HCT116 (cell line): ENCODE data around the gene STAG3. TPM values are rescaled to one million over a fixed set of nuclear protein-coding genes. Genes with fewer than 3 reads are reported as not detected.
A peak's percentile ranks its signal among the peaks of the same experiment; 100 is the strongest.
"Not testable (repeated sequence)": the region's sequence is repeated elsewhere in the genome, so short reads cannot be mapped to it uniquely, and the experiment has no call there.

Source experiments
- ATAC-seq: fragments of 200-7000 bp; cut with Tn5 transposase; 2 replicates; pipeline ENCODE4 v1.9.1; 2020; ENCODE audit warnings: mild to moderate bottlenecking, moderate library complexity
- BruUV-seq: library from RNA; stranded (reverse); fragments of 400-500 nt; replicated peaks from 2 replicates; lab custom pipeline; 2021; lab: Mats Ljungman, UMichigan
- CTCF ChIA-PET: fragments of 300-600 bp; sonication (Branson Sonifier 250); formaldehyde crosslinking; loops from one replicate; lab custom pipeline; 2021; ENCODE audit warnings: antibody characterized with exemption; lab: Charles Lee
- POLR2A ChIA-PET: fragments of 300-600, 350-600 bp; sonication (Branson Sonifier 250); formaldehyde crosslinking; loops from one replicate; lab custom pipeline; 2021; ENCODE audit warnings: antibody characterized with exemption; lab: Charles Lee
- RAD21 ChIA-PET, 2 experiments: fragments of 300-600 bp; sonication (Branson Sonifier 250); formaldehyde crosslinking; loops; one replicate each; lab custom pipeline; 2023; ENCODE audit warnings: low total read pairs in 2 of 2; ENCODE audit not compliant: uncharacterized antibody in 2 of 2, unreplicated experiment in 2 of 2, low non-redundant PET in 1 of 2; lab: Charles Lee
- DNase-seq: peaks from one replicate; pipeline ENCODE4 v3.0.0-alpha.2; 2010; ENCODE audit warnings: low read depth, low spot score
- H2AFZ ChIP-seq: fragments of 200-600 bp; shearing (Covaris generic), sonication (generic); 2 replicates; pipeline ENCODE4 v1.6.1; 2017; ENCODE audit warnings: low read depth, mixed run types, mixed read lengths, antibody characterized with exemption, low read length; ENCODE audit not compliant: poor library complexity, severe bottlenecking
- H3K27ac ChIP-seq: 2 replicates; pipeline ENCODE4 v1.5.1; 2012; ENCODE audit warnings: low read depth, low read length
- H3K27me3 ChIP-seq: fragments of 200-600 bp; sonication (generic); 2 replicates; pipeline ENCODE4 v1.6.1; 2016; ENCODE audit warnings: mixed run types, low read length, mixed read lengths; ENCODE audit not compliant: insufficient read depth
- H3K36me3 ChIP-seq, 2 experiments: fragments of 200-500 bp in 1 of 2; fragments of 200-600 bp in 1 of 2; sonication (Bioruptor generic) in 1 of 2; sonication (generic) in 1 of 2; 2 replicates each; pipeline versions ENCODE4 v1.5.1 to v1.6.1; 2014 to 2016; ENCODE audit warnings: low read length in 2 of 2, inconsistent platforms in 1 of 2, mixed read lengths in 1 of 2, mixed run types in 1 of 2; ENCODE audit not compliant: insufficient read depth in 2 of 2, control insufficient read depth in 1 of 2
- H3K4me1 ChIP-seq, 2 experiments: fragments of 200-600 bp in 1 of 2; sonication (generic) in 1 of 2; 2 replicates each; pipeline versions ENCODE4 v1.5.1 to v1.6.1; 2012 to 2017; ENCODE audit warnings: low read length in 2 of 2, inconsistent platforms in 1 of 2, mild to moderate bottlenecking in 1 of 2, mixed read lengths in 1 of 2, mixed run types in 1 of 2, moderate library complexity in 1 of 2; ENCODE audit not compliant: insufficient read depth in 2 of 2, control insufficient read depth in 1 of 2
- H3K4me2 ChIP-seq: fragments of 200-600 bp; sonication (generic); 2 replicates; pipeline ENCODE4 v1.6.1; 2017; ENCODE audit warnings: mixed run types, low read length, mixed read lengths
- H3K4me3 ChIP-seq, 2 experiments: fragments of 200-600 bp in 1 of 2; sonication (generic) in 1 of 2; replicated peaks in 1 of 2; 2 replicates each; pipeline ENCODE4 v1.5.1; 2011 to 2016; ENCODE audit warnings: low read length in 2 of 2, control low read depth in 1 of 2, low read depth in 1 of 2, mild to moderate bottlenecking in 1 of 2, mixed read lengths in 1 of 2, mixed run types in 1 of 2
- H3K79me2 ChIP-seq: fragments of 200-600 bp; sonication (generic); 2 replicates; pipeline ENCODE4 v1.6.1; 2017; ENCODE audit warnings: mild to moderate bottlenecking, mixed run types, low read length, moderate library complexity, mixed read lengths; ENCODE audit not compliant: insufficient read depth
- H3K9ac ChIP-seq: fragments of 200-600 bp; sonication (generic); 2 replicates; pipeline ENCODE4 v1.6.1; 2016; ENCODE audit warnings: low read length, mixed read lengths
- H3K9me2 ChIP-seq: fragments of 200-600 bp; sonication (generic), shearing (Covaris generic); 2 replicates; pipeline ENCODE4 v1.6.1; 2017; ENCODE audit warnings: mixed run types, mild to moderate bottlenecking, moderate library complexity; ENCODE audit not compliant: insufficient read depth
- H3K9me3 ChIP-seq, 2 experiments: fragments of 200-500 bp in 1 of 2; fragments of 200-600 bp in 1 of 2; sonication (Bioruptor generic) in 1 of 2; sonication (generic) in 1 of 2; 2 replicates each; pipeline ENCODE4 v1.6.1; 2014 to 2017; ENCODE audit warnings: low read length in 2 of 2, mixed read lengths in 2 of 2, inconsistent platforms in 1 of 2, low read depth in 1 of 2, mild to moderate bottlenecking in 1 of 2, mixed run types in 1 of 2, moderate library complexity in 1 of 2; ENCODE audit not compliant: control insufficient read depth in 1 of 2, insufficient read depth in 1 of 2
- H4K20me1 ChIP-seq: fragments of 200-600 bp; sonication (generic), shearing (Covaris generic); 2 replicates; pipeline ENCODE4 v1.6.1; 2017; ENCODE audit warnings: mixed run types, mild to moderate bottlenecking, moderate library complexity; ENCODE audit not compliant: insufficient read depth
- intact Hi-C: fragments of 100-400 bp; cut with micrococcal nuclease; formaldehyde crosslinking; loops from 2 replicates; pipeline ENCODE4 v1.10.0; 2022
- total RNA-seq: library from RNA; stranded (reverse); gene quantifications from one replicate; pipeline ENCODE4 v1.2.1, GENCODE V29; 2021; ENCODE audit not compliant: unreplicated experiment

Gene STAG3
- total RNA-seq, 1 experiment from 2014 or later = 1.2 TPM

- H3K4me2 ChIP-seq, RAD21 ChIA-PET, H3K27me3 ChIP-seq, H2AFZ ChIP-seq, POLR2A ChIA-PET, BruUV-seq, H3K36me3 ChIP-seq, ATAC-seq, H3K4me1 ChIP-seq, CTCF ChIA-PET, H3K9ac ChIP-seq, H3K9me2 ChIP-seq, H3K79me2 ChIP-seq, H3K9me3 ChIP-seq, H3K4me3 ChIP-seq, H3K27ac ChIP-seq, H4K20me1 ChIP-seq, DNase-seq, intact Hi-C loops: not testable (repeated sequence)
Measured at GRCh38 chr7:100224891-100225290, 47.2 kb downstream of the STAG3 start.

- H3K9me3 ChIP-seq, CTCF ChIA-PET: not testable (repeated sequence)
Measured at GRCh38 chr7:100234660-100235317, 57.1 kb downstream of the STAG3 start.

GRCh38 chr7:100239975-100240374 lies 62.3 kb downstream of the STAG3 start:
- POLR2A ChIA-PET, BruUV-seq: not testable (repeated sequence)
- peak overlapping the region; percentile 19; the same call in 1 of the 2 replicates for H3K27ac ChIP-seq

More at GRCh38 chr7:100234660-100235317, 57.1 kb downstream of the STAG3 start:
- H3K9me2 ChIP-seq, H3K9ac ChIP-seq, DNase-seq, H3K27ac ChIP-seq, H4K20me1 ChIP-seq, H3K27me3 ChIP-seq, POLR2A ChIA-PET, H3K36me3 ChIP-seq, BruUV-seq, ATAC-seq, RAD21 ChIA-PET, intact Hi-C loops, H3K79me2 ChIP-seq, H3K4me2 ChIP-seq, H2AFZ ChIP-seq, H3K4me3 ChIP-seq: not testable (repeated sequence)
- H3K4me1 ChIP-seq = peaks cover 7 to 15% of the 10 kb centered on the region in 2 experiments; a peak in 3 of 4 replicates

More at GRCh38 chr7:100239975-100240374, 62.3 kb downstream of the STAG3 start:
- H4K20me1 ChIP-seq, H3K9me3 ChIP-seq, H3K36me3 ChIP-seq, H3K9ac ChIP-seq, RAD21 ChIA-PET, H2AFZ ChIP-seq, intact Hi-C loops, CTCF ChIA-PET, H3K9me2 ChIP-seq, H3K79me2 ChIP-seq, H3K27me3 ChIP-seq, H3K4me3 ChIP-seq: not testable (repeated sequence)
- peak; percentile 84 for ATAC-seq
- H3K4me2 ChIP-seq = peak overlapping the region; percentile 32; the same call in 1 of the 2 replicates
- H3K4me1 ChIP-seq = peaks cover 31 to 50% of the 10 kb centered on the region in 2 experiments
- peak; percentile 7 for DNase-seq
